Hepatocyte (in vitro differentiated cells): ENCODE data around the gene RS1. TPM values are rescaled to one million over a fixed set of nuclear protein-coding genes. Genes with fewer than 3 reads are reported as not detected.

ENCODE experiments used
- DNase-seq: peaks from one replicate; pipeline ENCODE4 v3.0.0-alpha.2; 2016; ENCODE audit warnings: low spot score
- H2AFZ ChIP-seq: fragments of 200-600 bp; sonication (generic); 2 replicates; pipeline ENCODE4 v1.6.0; 2016; ENCODE audit warnings: antibody characterized with exemption, mild to moderate bottlenecking
- H3K27ac ChIP-seq: fragments of 200-600 bp; sonication (generic); 2 replicates; pipeline ENCODE4 v1.5.1; 2016; ENCODE audit warnings: mild to moderate bottlenecking
- H3K27me3 ChIP-seq: fragments of 200-600 bp; sonication (generic); 2 replicates; pipeline ENCODE4 v1.6.1; 2016
- H3K36me3 ChIP-seq: fragments of 200-600 bp; sonication (generic); replicated peaks from 2 replicates; pipeline ENCODE4 v1.5.1; 2016; ENCODE audit warnings: low read depth; ENCODE audit not compliant: insufficient read depth
- H3K4me1 ChIP-seq: fragments of 200-600 bp; sonication (generic); 2 replicates; pipeline ENCODE4 v1.5.1; 2016; ENCODE audit warnings: mild to moderate bottlenecking, moderate library complexity; ENCODE audit not compliant: insufficient read depth
- H3K4me2 ChIP-seq: fragments of 200-600 bp; sonication (generic); 2 replicates; pipeline ENCODE4 v1.6.0; 2016
- H3K4me3 ChIP-seq: fragments of 200-600 bp; sonication (generic); 2 replicates; pipeline ENCODE4 v1.5.1; 2016; ENCODE audit warnings: mild to moderate bottlenecking
- H3K79me2 ChIP-seq: fragments of 200-600 bp; sonication (generic); 2 replicates; pipeline ENCODE4 v1.6.0; 2017; ENCODE audit warnings: mild to moderate bottlenecking
- H3K9me2 ChIP-seq: fragments of 200-600 bp; sonication (generic); replicated peaks from 2 replicates; pipeline ENCODE4 v1.6.0; 2017; ENCODE audit warnings: mild to moderate bottlenecking; ENCODE audit not compliant: insufficient read depth
- H3K9me3 ChIP-seq: fragments of 200-600 bp; sonication (generic); 2 replicates; pipeline ENCODE4 v1.5.1; 2016; ENCODE audit warnings: low read depth, mild to moderate bottlenecking
- H4K20me1 ChIP-seq: fragments of 200-600 bp; sonication (generic); 2 replicates; pipeline ENCODE4 v1.6.0; 2016; ENCODE audit warnings: mild to moderate bottlenecking; ENCODE audit not compliant: insufficient read depth, poor library complexity, severe bottlenecking
- EZH2 ChIP-seq: fragments of 200-600 bp; sonication (generic); IDR thresholded peaks from 2 replicates; pipeline ENCODE4 v1.6.1; 2016; ENCODE audit warnings: antibody characterized with exemption, mild to moderate bottlenecking, borderline replicate concordance
- EZH2phosphoT487 ChIP-seq: fragments of 200-600 bp; sonication (generic); IDR thresholded peaks from one replicate; pipeline ENCODE4 v1.6.1; 2018; ENCODE audit warnings: antibody characterized with exemption, mild to moderate bottlenecking, low read depth, moderate library complexity; ENCODE audit not compliant: unreplicated experiment, severe bottlenecking
- WGBS: methylation state at CpG from one replicate; pipeline ENCODE4 v1.1.6; 2016; ENCODE audit warnings: low lambda C conversion rate; ENCODE audit errors: missing lambda C conversion rate; 5-methylcytosine and 5-hydroxymethylcytosine counted together
- polyA plus RNA-seq: library from polyadenylated mRNA; unstranded; fragments of >200 nt; fragmentation: Nextera tagmentation; extraction: Ambion mirVana; gene quantifications from 2 replicates; pipeline ENCODE4 v1.2.1, GENCODE V29; 2016
- total RNA-seq: library from RNA; depleted of rRNA; stranded (reverse); fragments of >200 nt; gene quantifications from 2 replicates; pipeline ENCODE4 v1.2.3, GENCODE V29; 2014
- TF ChIP-seq, protein P1 (sequence below): fragments of 200-600 bp; sonication (generic); IDR thresholded peaks from 2 replicates; pipeline ENCODE4 v1.5.1; 2016; ENCODE audit warnings: antibody characterized with exemption, mild to moderate bottlenecking; ENCODE audit not compliant: poor library complexity

The RS1 gene
- total and polyA plus RNA-seq, 2 experiments from 2014 or later = 0.43 TPM; not detected in 1

DNA sequence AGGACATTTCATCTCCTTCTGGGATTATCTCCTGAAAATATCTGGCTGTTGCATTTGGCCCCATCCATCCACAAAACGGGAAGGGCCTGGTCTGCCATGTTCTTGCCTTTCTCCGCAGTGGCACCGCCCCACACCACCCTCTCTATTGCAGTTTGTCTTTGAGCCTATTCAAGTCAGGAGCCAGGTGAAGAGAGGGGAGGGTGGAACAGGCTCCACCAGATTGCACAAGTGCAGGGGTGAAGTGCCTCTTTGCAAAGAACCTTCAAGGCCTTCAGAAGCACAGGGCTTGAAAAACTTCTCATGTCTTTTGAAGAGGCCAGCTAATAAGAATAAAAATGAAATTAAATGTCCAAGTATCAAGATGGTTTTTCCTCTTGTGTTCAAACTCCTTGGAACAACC, 28.7 kb downstream of the RS1 start:
- no peak for DNase-seq
- Histone ChIP-seq H2AFZ (no peak overlapping the region), H3K9me2 (no peaks in the 10 kb centered on the region), H3K27ac (no peak overlapping the region), H3K4me3 (no peak overlapping the region), H3K79me2 (no peaks in the 10 kb centered on the region), H3K36me3 (no peaks in the 10 kb centered on the region), H3K4me1 (no peaks in the 10 kb centered on the region), H3K27me3 (no peaks in the 10 kb centered on the region), H3K9me3 (no peaks in the 10 kb centered on the region), H4K20me1 (no peaks in the 10 kb centered on the region), H3K4me2 (no peak overlapping the region)
- TF ChIP-seq, protein P1, sequence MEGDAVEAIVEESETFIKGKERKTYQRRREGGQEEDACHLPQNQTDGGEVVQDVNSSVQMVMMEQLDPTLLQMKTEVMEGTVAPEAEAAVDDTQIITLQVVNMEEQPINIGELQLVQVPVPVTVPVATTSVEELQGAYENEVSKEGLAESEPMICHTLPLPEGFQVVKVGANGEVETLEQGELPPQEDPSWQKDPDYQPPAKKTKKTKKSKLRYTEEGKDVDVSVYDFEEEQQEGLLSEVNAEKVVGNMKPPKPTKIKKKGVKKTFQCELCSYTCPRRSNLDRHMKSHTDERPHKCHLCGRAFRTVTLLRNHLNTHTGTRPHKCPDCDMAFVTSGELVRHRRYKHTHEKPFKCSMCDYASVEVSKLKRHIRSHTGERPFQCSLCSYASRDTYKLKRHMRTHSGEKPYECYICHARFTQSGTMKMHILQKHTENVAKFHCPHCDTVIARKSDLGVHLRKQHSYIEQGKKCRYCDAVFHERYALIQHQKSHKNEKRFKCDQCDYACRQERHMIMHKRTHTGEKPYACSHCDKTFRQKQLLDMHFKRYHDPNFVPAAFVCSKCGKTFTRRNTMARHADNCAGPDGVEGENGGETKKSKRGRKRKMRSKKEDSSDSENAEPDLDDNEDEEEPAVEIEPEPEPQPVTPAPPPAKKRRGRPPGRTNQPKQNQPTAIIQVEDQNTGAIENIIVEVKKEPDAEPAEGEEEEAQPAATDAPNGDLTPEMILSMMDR = no peak
- TF ChIP-seq EZH2 (no peak), EZH2phosphoT487 (no peak)
- 73% methylated on average over 3 of the region's 3 CpGs for WGBS

DNA sequence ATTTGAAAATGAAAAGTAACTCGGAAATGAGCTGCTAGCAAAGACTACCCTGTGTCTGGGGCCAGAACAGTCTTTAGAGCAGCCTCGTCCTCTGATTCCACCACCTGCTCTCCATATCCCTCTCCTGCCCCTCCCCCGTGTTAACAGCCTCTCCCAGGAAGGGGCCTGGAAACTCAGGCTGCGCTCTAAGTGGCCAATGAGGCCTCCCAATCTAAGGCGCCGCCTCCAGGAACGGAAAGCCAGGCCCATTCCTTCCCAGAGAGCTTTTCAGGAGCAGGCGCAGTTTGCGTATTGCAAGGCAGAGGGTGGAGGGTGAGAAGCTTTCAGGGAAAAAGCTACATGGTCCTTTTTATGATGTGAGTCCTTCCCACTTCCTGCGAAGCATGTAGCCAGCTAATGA, 31.2 kb downstream of the RS1 start:
- WGBS = 68% methylated on average over 10 of the region's 10 CpGs
- Histone ChIP-seq H3K79me2 (no peaks in the 10 kb centered on the region), H3K9me3 (no peaks in the 10 kb centered on the region), H3K9me2 (no peaks in the 10 kb centered on the region), H3K4me3 (no peak overlapping the region), H3K27me3 (no peaks in the 10 kb centered on the region), H4K20me1 (no peaks in the 10 kb centered on the region), H3K4me2 (no peak overlapping the region), H3K27ac (no peak overlapping the region), H3K4me1 (no peaks in the 10 kb centered on the region), H3K36me3 (no peaks in the 10 kb centered on the region), H2AFZ (no peak overlapping the region)
- TF ChIP-seq, protein P1 = no peak
- no peak for TF ChIP-seq EZH2phosphoT487
- TF ChIP-seq EZH2 = no peak
- DNase-seq = no peak

DNA sequence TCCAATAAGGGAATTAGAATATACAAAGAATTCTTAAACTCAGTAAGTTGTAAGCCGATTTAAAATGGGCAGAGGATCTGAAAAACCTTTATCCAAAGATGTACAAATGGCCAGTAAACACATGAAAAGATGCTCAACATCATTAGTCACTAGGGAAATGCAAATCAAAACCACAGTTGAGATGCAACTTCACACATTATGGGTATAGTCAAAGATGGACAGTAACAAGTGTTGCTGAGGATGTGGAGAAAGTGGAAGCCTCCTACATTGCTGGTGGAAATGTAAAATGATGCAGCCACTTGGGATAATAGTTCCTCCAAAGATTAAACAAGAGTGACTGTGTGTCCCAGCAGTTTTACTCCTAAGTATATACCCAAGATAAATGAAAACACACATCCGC, 32.6 kb downstream of the RS1 start:
- Histone ChIP-seq H3K9me2 (no peaks in the 10 kb centered on the region), H3K4me1 (no peaks in the 10 kb centered on the region), H3K4me3 (no peak overlapping the region), H4K20me1 (no peaks in the 10 kb centered on the region), H3K27me3 (no peaks in the 10 kb centered on the region), H3K36me3 (no peaks in the 10 kb centered on the region), H3K27ac (no peak overlapping the region), H3K9me3 (no peaks in the 10 kb centered on the region), H2AFZ (no peak overlapping the region), H3K4me2 (no peak overlapping the region), H3K79me2 (no peaks in the 10 kb centered on the region)
- TF ChIP-seq EZH2phosphoT487 (no peak), EZH2 (no peak)
- TF ChIP-seq, protein P1 = no peak
- DNase-seq = no peak
- WGBS = 85% methylated on average over 2 of the region's 2 CpGs

DNA sequence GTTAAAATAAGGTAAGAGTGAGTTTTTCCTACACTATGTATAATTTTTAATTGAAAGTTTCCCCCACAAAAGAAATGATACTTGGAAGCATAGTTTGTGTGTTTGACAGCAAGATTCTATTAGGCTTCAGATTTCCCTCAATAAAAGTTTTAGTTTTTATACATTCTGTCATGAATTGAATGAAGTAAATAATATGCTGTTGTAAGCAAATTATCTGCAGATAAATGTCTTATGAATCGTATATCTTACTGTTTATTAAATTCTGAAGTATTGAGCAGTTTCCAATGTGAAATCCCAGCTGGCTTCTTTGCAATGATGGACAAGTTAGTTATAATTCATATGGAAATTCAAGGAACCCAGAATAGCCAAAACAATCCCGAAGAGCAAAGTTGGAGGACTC, 33.5 kb downstream of the RS1 start:
- no peak overlapping the region for H3K27ac ChIP-seq
- no peaks in the 10 kb centered on the region for H3K9me2 ChIP-seq
- DNase-seq = no peak
- 86% methylated on average over 2 of the region's 2 CpGs for WGBS
- H3K9me3 ChIP-seq = no peaks in the 10 kb centered on the region
- H3K27me3 ChIP-seq = no peaks in the 10 kb centered on the region
- H3K4me2 ChIP-seq = no peak overlapping the region
- no peaks in the 10 kb centered on the region for H3K36me3 ChIP-seq
- H4K20me1 ChIP-seq = no peaks in the 10 kb centered on the region
- H3K4me3 ChIP-seq = no peak overlapping the region
- TF ChIP-seq EZH2phosphoT487 = no peak
- no peak for TF ChIP-seq EZH2
- TF ChIP-seq, protein P1 = no peak
- H2AFZ ChIP-seq = no peak overlapping the region
- no peaks in the 10 kb centered on the region for H3K79me2 ChIP-seq
- H3K4me1 ChIP-seq = no peaks in the 10 kb centered on the region
